A549 treated with AZD2906 at 1 μM for 4 hours (cell line): ENCODE measurements around the gene PIAS2. TPM values are rescaled to one million over a fixed set of nuclear protein-coding genes. Genes with fewer than 3 reads are reported as not detected.

Source experiments
- total RNA-seq: library from RNA; stranded (reverse); fragments of 200-300 nt; extraction: Qiagen RNA extraction; gene quantifications from 5 replicates; pipeline ENCODE4 v1.2.3, GENCODE V29; 2022

Gene PIAS2, protein sequence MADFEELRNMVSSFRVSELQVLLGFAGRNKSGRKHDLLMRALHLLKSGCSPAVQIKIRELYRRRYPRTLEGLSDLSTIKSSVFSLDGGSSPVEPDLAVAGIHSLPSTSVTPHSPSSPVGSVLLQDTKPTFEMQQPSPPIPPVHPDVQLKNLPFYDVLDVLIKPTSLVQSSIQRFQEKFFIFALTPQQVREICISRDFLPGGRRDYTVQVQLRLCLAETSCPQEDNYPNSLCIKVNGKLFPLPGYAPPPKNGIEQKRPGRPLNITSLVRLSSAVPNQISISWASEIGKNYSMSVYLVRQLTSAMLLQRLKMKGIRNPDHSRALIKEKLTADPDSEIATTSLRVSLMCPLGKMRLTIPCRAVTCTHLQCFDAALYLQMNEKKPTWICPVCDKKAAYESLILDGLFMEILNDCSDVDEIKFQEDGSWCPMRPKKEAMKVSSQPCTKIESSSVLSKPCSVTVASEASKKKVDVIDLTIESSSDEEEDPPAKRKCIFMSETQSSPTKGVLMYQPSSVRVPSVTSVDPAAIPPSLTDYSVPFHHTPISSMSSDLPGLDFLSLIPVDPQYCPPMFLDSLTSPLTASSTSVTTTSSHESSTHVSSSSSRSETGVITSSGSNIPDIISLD
- total RNA-seq: 6.8 to 8.9 TPM (median 7.6 TPM) in 5 replicates

DNA sequence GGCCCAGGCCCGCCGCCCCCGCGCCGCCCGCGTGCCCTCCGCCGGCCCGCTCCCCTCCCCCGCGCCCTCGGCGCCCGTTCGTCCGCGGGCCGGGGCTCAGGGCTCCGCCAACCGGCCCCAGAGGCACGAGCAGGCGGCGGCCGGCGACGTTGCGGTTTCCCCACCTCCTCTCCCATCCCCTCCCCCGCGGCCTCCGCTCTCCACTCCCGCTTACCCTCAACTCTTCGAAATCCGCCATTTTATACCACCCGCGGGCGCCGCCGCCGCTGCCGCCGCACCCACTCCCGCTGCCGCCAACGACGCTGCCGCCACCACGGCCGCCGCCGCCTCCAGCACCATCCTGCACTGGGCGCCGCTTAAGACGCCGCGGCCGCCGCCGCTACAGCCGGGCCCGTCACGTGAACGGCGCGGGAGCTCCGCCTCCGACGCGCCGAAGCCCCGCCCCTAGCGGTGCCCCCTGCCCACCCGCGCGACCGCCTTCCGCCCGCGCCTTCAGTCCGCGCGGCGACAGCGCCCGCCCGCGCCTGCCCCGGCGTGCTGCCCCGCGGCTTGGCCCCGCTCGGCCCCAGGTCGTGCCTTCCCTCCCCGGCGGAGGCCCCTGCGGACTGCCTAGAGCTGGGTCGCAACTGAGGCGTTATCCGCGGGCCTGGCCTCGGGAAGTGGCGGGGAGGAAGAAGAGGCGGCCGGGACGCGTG, at the start of gene PIAS2, which contains the start of gene KATNAL2:
Gene PIAS2 (minus strand): TSS at position 400 of the 695 bp plus-strand sequence. CDS start 162 bp downstream, at position 238.
Gene KATNAL2 (plus strand): TSS at position 495 of the 695 bp plus-strand sequence. CDS start 29,271 bp downstream, outside the sequence.

DNA sequence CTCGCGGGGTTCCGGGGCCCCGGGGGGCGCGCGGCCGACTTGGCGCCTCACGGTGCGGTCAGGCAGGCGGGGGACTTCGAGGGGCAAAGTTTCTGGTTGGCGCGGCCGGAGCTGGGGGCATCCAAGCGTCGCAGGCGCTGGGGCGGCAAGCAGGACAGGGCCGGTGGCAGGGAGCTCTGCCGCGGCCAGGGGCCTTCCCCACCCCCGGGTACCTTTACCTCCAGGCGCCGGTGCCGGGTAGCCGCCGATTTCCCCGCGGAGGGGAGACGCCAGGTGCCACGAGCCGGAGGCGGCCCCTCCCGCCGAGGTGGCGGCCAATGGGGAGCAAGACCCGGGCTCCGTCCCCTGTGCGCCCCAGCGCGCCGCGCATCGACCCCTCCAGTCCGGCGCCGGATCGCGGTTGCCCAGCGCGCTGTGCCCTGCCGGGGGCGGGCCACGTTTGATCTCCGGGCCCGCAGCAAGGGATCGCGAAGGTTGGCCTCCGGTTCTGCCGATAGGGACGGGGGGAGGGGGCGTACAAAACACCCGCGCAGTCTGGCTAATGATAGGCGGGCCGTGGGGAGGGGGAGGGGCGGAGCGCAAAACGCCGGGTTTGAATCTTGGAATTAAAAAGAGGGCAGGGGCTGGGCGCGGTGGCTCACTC, 160.6 kb downstream of the PIAS2 start, which contains the start of gene ST8SIA5:
Gene ST8SIA5 (minus strand): TSS at position 495 of the 643 bp plus-strand sequence. CDS start 545 bp downstream, outside the sequence.

Other genes starting within 250 kb of the PIAS2 start
- gene ST8SIA5, start 160.5 kb downstream of the PIAS2 start, total RNA-seq: 0.07 TPM in 1 of 5 replicates, not detected in the others
- gene KATNAL2, start 95 bp upstream of the PIAS2 start, total RNA-seq: 1.4 to 2.4 TPM (median 1.9 TPM) in 5 replicates
- not detected in 5 replicates for gene ELOA2, start 118.1 kb upstream of the PIAS2 start, total RNA-seq
- gene HDHD2, start 233.0 kb upstream of the PIAS2 start, total RNA-seq: 7.9 to 10.4 TPM (median 8.7 TPM) in 5 replicates